Transverse colon (tissue), 4 donors: ENCODE measurements around the gene RHOD. TPM values are rescaled to one million over a fixed set of nuclear protein-coding genes. Genes with fewer than 3 reads are reported as not detected.

Experiments used
- DNase-seq: peaks from one replicate; pipeline ENCODE4 v3.0.0-alpha.2; 2019
- H3K27ac ChIP-seq, 4 donors: fragments of 200-600 bp; sonication (generic); 2 replicates each; pipeline ENCODE4 v1.5.1; 2016 to 2018; ENCODE audit warnings: inconsistent platforms in 4 of 4
- H3K27me3 ChIP-seq: fragments of 200-600 bp; sonication (generic); 2 replicates; pipeline ENCODE4 v1.5.1; 2017; ENCODE audit warnings: inconsistent platforms
- H3K36me3 ChIP-seq, 4 donors: fragments of 200-600 bp; sonication (generic); 2 replicates each; pipeline ENCODE4 v1.5.1; 2017 to 2019; ENCODE audit warnings: inconsistent platforms in 4 of 4
- H3K4me1 ChIP-seq, 4 donors: fragments of 200-600 bp; sonication (generic); 2 replicates each; pipeline ENCODE4 v1.5.1; 2017 to 2020; ENCODE audit warnings: inconsistent platforms in 4 of 4
- H3K4me3 ChIP-seq, 4 donors: fragments of 200-600 bp; sonication (generic); 1 replicate in 1 of 4; 2 replicates in 3 of 4; pipeline versions ENCODE4 v1.5.1 to v1.6.1; 2017 to 2019; ENCODE audit warnings: inconsistent platforms in 4 of 4
- H3K9me3 ChIP-seq, 2 donors: fragments of 200-600 bp; sonication (generic); 2 replicates each; pipeline ENCODE4 v1.5.1; 2017 to 2019; ENCODE audit warnings: inconsistent platforms in 2 of 2
- EP300 ChIP-seq: sonication (generic); formaldehyde crosslinking; IDR thresholded peaks from one replicate; pipeline ENCODE4 v1.6.1; 2017; ENCODE audit warnings: antibody characterized with exemption, low read depth
- POLR2A ChIP-seq: fragments of 450-650 bp; IDR thresholded peaks from one replicate; pipeline ENCODE4 v1.6.1; 2016; ENCODE audit warnings: antibody characterized with exemption, mild to moderate bottlenecking, moderate library complexity
- POLR2AphosphoS5 ChIP-seq, 3 donors: sonication (generic); formaldehyde crosslinking; IDR thresholded peaks; one replicate each; pipeline ENCODE4 v1.6.1; 2016; ENCODE audit warnings: antibody characterized with exemption in 3 of 3
- WGBS, 2 donors: methylation state at CpG; one replicate each; pipeline ENCODE4 v1.1.5; 2018; ENCODE audit warnings: low coverage in 1 of 2; 5-methylcytosine and 5-hydroxymethylcytosine counted together
- in situ Hi-C, 4 donors: fragments of 200-750 bp; cut with MboI; loops; one replicate each; pipeline versions ENCODE4 v1.15.0 to v1.15.1; 2017; ENCODE audit warnings: low sequenced_read_pairs in 3 of 4, low pct_ligation_motif_present in 1 of 4, low pct_unique_long_range_greater_than_20kb in 1 of 4
- intact Hi-C: fragments of 100-400 bp; cut with DNase I; formaldehyde crosslinking; loops from one replicate; pipeline ENCODE4 v1.15.1; 2023; ENCODE audit warnings: low total_unique reads
- total RNA-seq, 4 donors: library from RNA; depleted of rRNA; stranded (reverse); fragments of >200 nt; gene quantifications; one replicate each; pipeline ENCODE4 v1.1.0, GENCODE V29; 2016
- TF ChIP-seq, protein P1 (sequence below), 5 experiments: fragments of 200-600 bp in 3 of 5; fragments of 450-650 bp in 2 of 5; sonication (generic) in 3 of 5; IDR thresholded peaks; 1 replicate in 2 of 5; 2 replicates in 3 of 5; pipeline ENCODE4 v1.5.1; 2016 to 2017; ENCODE audit warnings: antibody characterized with exemption in 5 of 5, inconsistent platforms in 3 of 5, mild to moderate bottlenecking in 2 of 5, moderate library complexity in 1 of 5

Gene RHOD
- total RNA-seq, 4 donors from 2014 or later, result 1.2 to 54.6 (median 5.8) TPM

DNA sequence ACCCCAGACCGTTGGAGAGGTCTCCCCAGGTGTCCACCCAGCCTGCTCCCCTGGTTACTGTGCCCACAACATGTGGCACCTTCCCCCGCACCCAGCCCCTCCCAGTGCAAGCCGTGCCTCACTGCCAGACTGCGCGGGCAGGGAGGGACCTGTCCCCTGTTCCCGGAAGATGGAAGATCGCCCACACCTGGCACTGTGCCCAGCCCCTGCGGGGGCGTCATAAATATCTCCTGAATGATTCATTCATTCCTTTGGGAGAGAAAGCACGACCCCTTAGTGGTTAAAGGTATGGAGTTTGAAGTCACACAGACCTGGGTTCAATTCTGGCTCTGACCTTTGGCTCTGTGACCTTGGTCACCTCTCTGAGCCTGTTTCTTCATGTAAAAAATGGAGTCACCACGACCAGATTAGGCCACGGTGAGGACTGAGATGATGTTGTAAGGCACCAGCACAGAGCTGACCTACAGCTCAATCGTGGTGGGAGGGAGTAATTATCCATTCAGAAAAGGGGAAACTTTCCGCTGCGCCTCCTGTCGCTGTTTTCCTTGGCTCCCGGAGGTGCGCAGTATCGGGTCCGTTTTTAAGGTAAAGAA, 34.2 kb upstream of the RHOD start:
- no peaks in the 10 kb centered on the region for H3K36me3 ChIP-seq
- in situ Hi-C loops, result loop anchor here in 1 of 4 donors (25.0 kb wide), 1 partner anchor 310 kb away; no protein-coding TSS in a partner anchor
- DNase-seq, result peak; percentile 63
- WGBS, 2 donors, result 0 to 23% methylated on average over 2 to 20 of the region's 20 CpGs
- no peak overlapping the region for H3K27ac ChIP-seq
- peaks cover 38% of the 10 kb centered on the region for H3K27me3 ChIP-seq
- intact Hi-C loops, result no loop called here
- no peak for TF ChIP-seq POLR2AphosphoS5 (IDR thresholded peaks at IDR 0.05)
- TF ChIP-seq EP300, result no peak
- no peak for TF ChIP-seq POLR2A
- TF ChIP-seq, protein P1, sequence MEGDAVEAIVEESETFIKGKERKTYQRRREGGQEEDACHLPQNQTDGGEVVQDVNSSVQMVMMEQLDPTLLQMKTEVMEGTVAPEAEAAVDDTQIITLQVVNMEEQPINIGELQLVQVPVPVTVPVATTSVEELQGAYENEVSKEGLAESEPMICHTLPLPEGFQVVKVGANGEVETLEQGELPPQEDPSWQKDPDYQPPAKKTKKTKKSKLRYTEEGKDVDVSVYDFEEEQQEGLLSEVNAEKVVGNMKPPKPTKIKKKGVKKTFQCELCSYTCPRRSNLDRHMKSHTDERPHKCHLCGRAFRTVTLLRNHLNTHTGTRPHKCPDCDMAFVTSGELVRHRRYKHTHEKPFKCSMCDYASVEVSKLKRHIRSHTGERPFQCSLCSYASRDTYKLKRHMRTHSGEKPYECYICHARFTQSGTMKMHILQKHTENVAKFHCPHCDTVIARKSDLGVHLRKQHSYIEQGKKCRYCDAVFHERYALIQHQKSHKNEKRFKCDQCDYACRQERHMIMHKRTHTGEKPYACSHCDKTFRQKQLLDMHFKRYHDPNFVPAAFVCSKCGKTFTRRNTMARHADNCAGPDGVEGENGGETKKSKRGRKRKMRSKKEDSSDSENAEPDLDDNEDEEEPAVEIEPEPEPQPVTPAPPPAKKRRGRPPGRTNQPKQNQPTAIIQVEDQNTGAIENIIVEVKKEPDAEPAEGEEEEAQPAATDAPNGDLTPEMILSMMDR (IDR thresholded peaks at IDR 0.05), result no peak
- no peaks in the 10 kb centered on the region for H3K9me3 ChIP-seq
- H3K4me1 ChIP-seq, result peaks cover 7 to 20% (median 16%) of the 10 kb centered on the region in 4 donors
- peak overlapping the region in 2 of 4 donors; percentile 26 to 46 for H3K4me3 ChIP-seq

DNA sequence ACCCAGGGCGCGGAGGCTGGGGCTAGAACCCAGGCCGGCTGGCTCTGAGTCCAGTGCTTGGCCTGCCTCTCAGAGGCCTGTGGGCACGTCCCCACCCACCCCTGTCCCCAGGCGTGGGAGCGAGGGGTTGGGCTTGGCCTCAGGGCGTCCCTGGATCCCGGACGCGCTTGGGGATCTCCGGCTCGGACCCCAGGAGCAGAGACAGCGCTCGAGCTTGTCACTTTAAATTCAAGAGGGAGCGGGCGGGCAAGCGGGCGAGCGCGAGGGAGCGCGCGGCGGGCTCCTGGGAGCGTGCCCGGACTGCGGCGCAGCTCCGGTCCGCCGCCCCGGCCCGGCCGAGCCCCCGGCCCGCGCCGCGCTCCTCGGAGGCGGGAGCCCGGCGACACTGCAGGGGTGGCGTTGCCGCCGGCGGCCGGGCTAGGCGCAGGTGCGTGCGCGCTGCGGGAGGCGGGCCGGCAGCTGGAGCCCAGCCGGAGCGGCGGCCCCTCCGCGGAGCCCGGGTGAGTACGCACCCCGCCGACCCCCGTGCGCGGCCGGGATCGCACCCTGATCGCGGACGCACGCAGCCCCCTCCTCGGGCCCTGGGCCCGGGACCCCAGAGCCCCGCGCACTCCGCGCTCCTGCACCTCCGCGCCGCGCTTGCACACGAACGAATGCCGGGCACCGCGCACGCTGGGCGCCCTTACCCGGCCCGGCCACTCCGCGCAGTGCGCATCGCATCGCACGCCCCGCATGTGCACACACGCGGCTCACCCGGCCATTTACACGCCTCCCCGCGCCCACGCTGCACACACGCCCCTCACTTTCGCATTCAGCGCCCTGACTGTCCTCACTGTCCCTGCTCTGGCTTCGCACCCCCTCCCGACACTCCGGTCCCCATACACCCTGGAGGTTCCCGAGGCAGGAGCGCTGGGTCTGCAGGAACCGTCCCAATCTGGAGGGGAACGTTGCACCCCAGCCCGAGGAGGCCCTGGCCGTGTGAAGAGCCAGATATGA, 33.4 kb upstream of the RHOD start, which contains the start of gene SYT12:
Gene SYT12 (plus strand): TSS at position 174 of the 996 bp plus-strand sequence. CDS start 7,011 bp downstream, outside the sequence.
- in situ Hi-C loops (loop anchor here in 1 of 4 donors (25.0 kb wide), 1 partner anchor 311 kb away; no protein-coding TSS in a partner anchor), intact Hi-C loops (no loop called here)
- H3K27me3 ChIP-seq, result peaks cover 38% of the 10 kb centered on the region
- H3K4me3 ChIP-seq, result peak within 1 kb of the TSS in 3 of 4 donors; percentile 26 to 47 (median 26)
- H3K27ac ChIP-seq, result no peak within 1 kb of the TSS
- H3K36me3 ChIP-seq, result no peaks in the 10 kb centered on the region
- no peak for TF ChIP-seq POLR2AphosphoS5 (IDR thresholded peaks at IDR 0.05)
- no peak for TF ChIP-seq POLR2A
- TF ChIP-seq, protein P1 (IDR thresholded peaks at IDR 0.05), result no peak
- TF ChIP-seq EP300, result no peak
- no peaks in the 10 kb centered on the region for H3K9me3 ChIP-seq
- no peak for DNase-seq
- peaks cover 7 to 20% (median 16%) of the 10 kb centered on the region in 4 donors for H3K4me1 ChIP-seq
- 4% methylated on average over 95 of the region's 118 CpGs; no CpG with 5 or more reads in 1 of the 2 donors for WGBS, 2 donors

DNA sequence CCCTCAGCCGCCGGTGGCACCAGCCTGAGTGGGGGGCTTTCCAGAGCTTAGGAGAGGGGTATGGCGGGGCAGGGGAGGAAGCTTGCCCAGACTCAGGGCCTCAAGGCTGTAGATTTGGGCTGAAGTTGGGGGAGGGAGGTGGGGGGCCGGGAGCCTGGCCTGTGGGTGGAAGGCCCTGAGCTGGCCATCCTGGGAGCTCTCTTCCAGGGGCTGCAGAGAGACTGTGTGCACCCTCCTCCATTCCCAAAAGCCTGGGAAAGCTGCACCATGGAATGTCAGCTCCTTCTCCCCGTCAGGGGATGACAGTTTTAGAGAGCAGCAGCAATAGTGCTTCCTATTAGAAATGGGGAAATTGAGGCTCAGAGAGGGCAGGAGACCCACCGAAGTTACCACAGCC, 32.7 kb upstream of the RHOD start:
- intact Hi-C loops, result no loop called here
- Histone ChIP-seq H3K36me3 (no peaks in the 10 kb centered on the region), H3K27ac (no peak overlapping the region), H3K27me3 (peaks cover 38% of the 10 kb centered on the region), H3K4me1 (peaks cover 7 to 20% (median 16%) of the 10 kb centered on the region in 4 donors), H3K4me3 (peak overlapping the region in 1 of 4 donors; percentile 47), H3K9me3 (no peaks in the 10 kb centered on the region)
- WGBS, 2 donors, result 35% methylated on average over 6 of the region's 6 CpGs; no CpG with 5 or more reads in 1 of the 2 donors
- TF ChIP-seq POLR2AphosphoS5 (IDR thresholded peaks at IDR 0.05) (no peak), POLR2A (no peak), EP300 (no peak)
- TF ChIP-seq, protein P1 (IDR thresholded peaks at IDR 0.05), result no peak
- DNase-seq, result no peak
- in situ Hi-C loops, result loop anchor here in 1 of 4 donors (25.0 kb wide), 1 partner anchor 312 kb away; no protein-coding TSS in a partner anchor

GRCh38 chr11:67024410-67024809, 32.2 kb upstream of the RHOD start:
- TF ChIP-seq, protein P1 (IDR thresholded peaks at IDR 0.05), result no peak
- TF ChIP-seq POLR2AphosphoS5 (IDR thresholded peaks at IDR 0.05) (no peak), EP300 (no peak), POLR2A (no peak)
- no peak overlapping the region for H3K4me3 ChIP-seq
- no peak for DNase-seq

More at GRCh38 chr11:67024410-67024809, 32.2 kb upstream of the RHOD start:
- Histone ChIP-seq H3K4me1 (peaks cover 7 to 20% (median 16%) of the 10 kb centered on the region in 4 donors), H3K36me3 (no peaks in the 10 kb centered on the region), H3K9me3 (no peaks in the 10 kb centered on the region), H3K27me3 (peaks cover 38% of the 10 kb centered on the region), H3K27ac (no peak overlapping the region)
- in situ Hi-C loops (loop anchor here in 1 of 4 donors (25.0 kb wide), 1 partner anchor 312 kb away; no protein-coding TSS in a partner anchor), intact Hi-C loops (no loop called here)
- WGBS, 2 donors, result 52% methylated on average over 5 of the region's 5 CpGs; no CpG with 5 or more reads in 1 of the 2 donors
